Measurements from ENCODE around the gene MISP.

Gene MISP

DNA sequence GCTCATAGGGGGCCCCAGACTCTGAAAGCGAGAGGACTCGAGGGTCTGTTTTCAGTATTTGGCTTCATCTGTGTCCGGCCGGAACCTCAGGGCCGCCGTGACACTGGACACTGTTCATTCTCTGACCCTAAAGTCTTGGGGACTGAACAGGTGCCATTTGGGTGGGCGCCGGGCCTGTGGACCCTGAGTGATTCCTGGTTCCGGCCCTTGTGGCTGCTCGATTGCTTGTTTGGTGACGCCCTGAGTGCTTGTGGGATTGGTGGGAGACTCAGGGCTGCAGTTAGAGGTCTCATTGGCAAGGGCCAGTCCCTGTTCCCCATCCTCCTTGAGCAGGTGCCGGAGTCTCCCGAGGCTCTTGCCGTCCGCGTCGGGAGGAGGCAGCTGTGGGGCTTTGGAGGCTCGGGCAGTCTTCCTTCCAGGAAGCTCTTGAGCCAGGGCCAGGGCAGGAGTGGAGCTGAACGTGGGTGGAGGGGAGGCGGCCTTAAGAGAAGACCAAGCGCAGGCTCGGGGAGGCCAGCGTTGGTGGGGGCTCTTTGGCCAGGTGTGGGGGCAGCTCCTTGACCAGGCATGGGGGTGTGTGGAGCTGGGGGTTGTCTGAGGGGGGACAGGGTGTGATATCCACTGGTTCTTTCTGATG is 51.1 kb downstream of the MISP start:
- H3K27me3 Mint-ChIP-seq = no peaks in the 10 kb centered on the region
- H3K4me1 Mint-ChIP-seq (ENCODE audit: low read depth in 2 of 2) = peaks cover 44 to 50% of the 10 kb centered on the region in 2 donors
- peaks cover 91% of the 10 kb centered on the region for H3K36me3 Mint-ChIP-seq (ENCODE audit: insufficient read depth)
- H3K4me3 Mint-ChIP-seq = peak overlapping the region; percentile 85 to 87
- peak overlapping the region; percentile 90 to 95 for H3K27ac Mint-ChIP-seq
- no peak for ATAC-seq (replicated peaks)
- H3K9me3 Mint-ChIP-seq = no peaks in the 10 kb centered on the region
- no peak for DNase-seq

DNA sequence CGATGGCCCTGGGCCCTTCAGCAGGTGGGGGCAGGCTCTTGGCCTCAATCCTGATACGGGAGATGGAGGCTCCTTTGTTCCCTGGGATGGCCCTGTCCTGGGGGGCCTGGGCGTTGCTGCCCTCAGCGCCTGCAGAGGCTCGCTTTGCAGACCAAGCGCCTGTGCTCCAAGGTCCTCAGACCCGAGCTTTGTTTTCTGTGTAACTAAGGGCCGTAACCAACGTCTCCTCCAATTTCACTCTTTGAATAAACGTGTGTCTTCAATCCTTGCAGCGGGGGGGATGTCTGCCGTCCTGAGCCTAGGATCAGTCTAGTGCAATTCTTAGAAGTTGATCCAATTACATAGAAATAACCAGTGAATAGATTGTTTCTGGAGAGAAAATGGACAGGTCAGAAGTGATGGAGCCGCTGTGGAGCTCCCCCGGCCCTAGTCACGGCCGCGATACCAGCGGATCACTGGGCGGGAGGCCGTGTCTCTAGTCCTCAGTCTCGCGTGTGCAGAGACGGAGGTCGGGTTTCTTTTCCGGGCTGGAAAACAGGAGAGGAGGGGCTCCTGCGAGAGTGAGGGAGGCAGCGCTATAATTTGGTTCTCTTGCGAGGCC is 51.7 kb downstream of the MISP start:
- Mint-ChIP-seq H3K27ac (peak overlapping the region; percentile 90 to 95), H3K4me3 (peak overlapping the region; percentile 85 to 87), H3K9me3 (no peaks in the 10 kb centered on the region), H3K36me3 (ENCODE audit: insufficient read depth) (peaks cover 93% of the 10 kb centered on the region), H3K27me3 (no peaks in the 10 kb centered on the region), H3K4me1 (ENCODE audit: low read depth in 2 of 2) (peaks cover 44 to 56% of the 10 kb centered on the region in 2 donors)
- DNase-seq (no peak), ATAC-seq (replicated peaks) (no peak)

DNA sequence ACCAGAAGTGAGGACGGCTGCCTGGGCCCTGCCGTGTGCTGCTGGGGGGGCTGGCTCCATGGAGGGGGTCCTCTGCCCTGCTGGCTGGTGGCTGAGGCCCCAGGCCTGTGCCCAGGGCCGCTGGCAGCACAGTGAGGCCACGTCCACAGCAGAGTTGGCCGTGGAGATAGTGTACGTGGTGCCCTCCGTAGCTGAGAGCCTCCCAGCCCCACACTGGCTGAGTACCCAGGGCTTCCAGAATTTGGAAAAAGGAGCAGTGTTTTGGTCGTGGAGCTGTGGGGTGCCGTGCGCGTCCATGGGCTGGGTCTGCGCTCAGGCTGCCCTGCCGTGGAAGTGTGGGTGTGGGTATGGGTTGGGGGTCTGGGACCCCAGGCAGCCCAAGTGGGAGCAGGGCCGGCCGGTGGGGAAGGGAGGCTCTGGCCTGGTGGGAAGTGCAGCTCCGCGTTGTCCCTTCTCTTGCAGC is 52.2 kb downstream of the MISP start:
- Mint-ChIP-seq H3K4me1 (ENCODE audit: low read depth in 2 of 2) (peaks cover 44 to 57% of the 10 kb centered on the region in 2 donors), H3K27ac (peak overlapping the region; percentile 90 to 95), H3K4me3 (peak overlapping the region; percentile 85 to 87), H3K9me3 (no peaks in the 10 kb centered on the region), H3K36me3 (ENCODE audit: insufficient read depth) (peaks cover 97% of the 10 kb centered on the region), H3K27me3 (no peaks in the 10 kb centered on the region)
- ATAC-seq (replicated peaks) (no peak), DNase-seq (no peak)

GRCh38 chr19:803686-804418 is 52.9 kb downstream of the MISP start:
- peaks cover 97% of the 10 kb centered on the region for H3K36me3 Mint-ChIP-seq (ENCODE audit: insufficient read depth)
- H3K9me3 Mint-ChIP-seq = no peaks in the 10 kb centered on the region
- peak overlapping the region in 1 of 2 donors; percentile 95 for H3K27ac Mint-ChIP-seq
- no peak for ATAC-seq (replicated peaks)
- H3K4me1 Mint-ChIP-seq (ENCODE audit: low read depth in 2 of 2) = peaks cover 43 to 56% of the 10 kb centered on the region in 2 donors
- H3K4me3 Mint-ChIP-seq = peak overlapping the region in 1 of 2 donors; percentile 21
- no peaks in the 10 kb centered on the region for H3K27me3 Mint-ChIP-seq
- no peak for DNase-seq

DNA sequence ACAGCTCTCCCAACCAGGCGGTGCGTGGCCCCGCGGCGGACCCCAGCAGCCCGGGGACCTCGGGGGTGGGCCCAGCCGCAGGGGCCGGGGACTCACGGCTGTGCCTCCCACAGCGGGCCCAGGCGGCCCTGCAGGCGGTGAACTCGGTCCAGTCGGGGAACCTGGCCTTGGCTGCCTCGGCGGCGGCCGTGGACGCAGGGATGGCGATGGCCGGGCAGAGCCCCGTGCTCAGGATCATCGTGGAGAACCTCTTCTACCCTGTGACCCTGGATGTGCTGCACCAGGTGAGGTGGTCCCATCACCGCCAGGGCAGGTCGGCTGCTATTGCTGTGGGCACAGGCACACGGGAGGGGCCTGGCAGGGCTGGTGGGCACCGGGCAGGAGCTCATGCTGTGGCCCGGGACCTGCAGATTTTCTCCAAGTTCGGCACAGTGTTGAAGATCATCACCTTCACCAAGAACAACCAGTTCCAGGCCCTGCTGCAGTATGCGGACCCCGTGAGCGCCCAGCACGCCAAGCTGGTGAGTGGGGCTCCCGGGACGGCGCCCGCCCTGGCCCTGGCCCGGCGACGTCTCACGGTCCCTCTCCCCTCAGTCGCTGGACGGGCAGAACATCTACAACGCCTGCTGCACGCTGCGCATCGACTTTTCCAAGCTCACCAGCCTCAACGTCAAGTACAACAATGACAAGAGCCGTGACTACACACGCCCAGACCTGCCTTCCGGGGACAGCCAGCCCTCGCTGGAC is 53.7 kb downstream of the MISP start:
- no peak for ATAC-seq (replicated peaks)
- no peaks in the 10 kb centered on the region for H3K9me3 Mint-ChIP-seq
- H3K4me3 Mint-ChIP-seq = no peak overlapping the region
- peaks cover 97% of the 10 kb centered on the region for H3K36me3 Mint-ChIP-seq (ENCODE audit: insufficient read depth)
- no peak for DNase-seq
- H3K27me3 Mint-ChIP-seq = no peaks in the 10 kb centered on the region
- H3K27ac Mint-ChIP-seq = peak overlapping the region in 1 of 2 donors; percentile 95
- peaks cover 36 to 49% of the 10 kb centered on the region in 2 donors for H3K4me1 Mint-ChIP-seq (ENCODE audit: low read depth in 2 of 2)

- peaks cover 30 to 43% of the 10 kb centered on the region in 2 donors for H3K4me1 Mint-ChIP-seq (ENCODE audit: low read depth in 2 of 2)
- ATAC-seq (replicated peaks) (no peak), DNase-seq (no peak)
- H3K9me3 Mint-ChIP-seq = no peaks in the 10 kb centered on the region
- H3K36me3 Mint-ChIP-seq (ENCODE audit: insufficient read depth) = peaks cover 97% of the 10 kb centered on the region
- H3K4me3 Mint-ChIP-seq = no peak overlapping the region
- no peaks in the 10 kb centered on the region for H3K27me3 Mint-ChIP-seq
- H3K27ac Mint-ChIP-seq = peak overlapping the region in 1 of 2 donors; percentile 74
Observed at GRCh38 chr19:805166-805551, 54.2 kb downstream of the MISP start.

DNA sequence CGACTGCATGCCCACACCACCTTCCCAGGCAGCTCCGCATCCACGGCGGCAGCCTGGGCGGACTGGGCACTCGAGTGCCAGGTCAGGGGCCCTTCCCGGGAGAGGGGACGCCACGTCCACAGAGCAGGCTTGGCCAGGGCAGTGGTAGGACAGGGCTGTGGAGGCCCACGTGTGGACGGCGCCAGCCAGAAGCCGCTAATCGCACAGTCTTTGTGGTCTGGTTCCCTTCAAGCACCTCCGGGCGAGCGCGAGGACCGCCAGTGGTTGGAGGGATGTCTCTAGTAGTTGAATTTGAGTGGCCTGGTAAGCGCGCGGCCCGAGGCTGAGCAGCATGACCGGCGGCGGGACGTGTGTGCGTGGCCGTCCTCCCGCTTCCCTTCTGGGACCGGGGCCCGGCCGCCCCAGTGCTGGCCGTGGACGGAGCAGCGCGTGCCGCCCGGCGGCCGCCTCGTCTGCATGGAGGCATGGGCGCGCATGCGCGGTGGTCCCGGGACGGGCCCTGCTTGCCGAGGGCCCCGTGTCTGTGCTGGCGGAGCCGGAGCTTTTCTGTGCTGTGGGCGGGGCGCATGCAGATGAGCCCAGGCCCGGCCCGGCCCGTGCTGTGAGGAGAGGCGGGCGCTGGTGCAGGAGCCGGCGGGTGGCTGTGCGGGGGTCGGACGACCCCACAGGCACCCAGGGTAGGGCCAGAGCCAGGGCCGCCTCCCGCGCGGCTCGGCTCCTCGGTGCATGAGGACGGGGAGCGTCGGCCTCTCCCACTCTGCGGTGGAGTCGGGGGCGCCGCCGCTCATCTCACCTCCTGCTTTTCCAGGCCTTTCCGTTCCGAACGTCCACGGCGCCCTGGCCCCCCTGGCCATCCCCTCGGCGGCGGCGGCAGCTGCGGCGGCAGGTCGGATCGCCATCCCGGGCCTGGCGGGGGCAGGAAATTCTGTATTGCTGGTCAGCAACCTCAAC is 55.0 kb downstream of the MISP start:
- H3K27ac Mint-ChIP-seq = peak overlapping the region in 1 of 2 donors; percentile 74
- peaks cover 97% of the 10 kb centered on the region for H3K36me3 Mint-ChIP-seq (ENCODE audit: insufficient read depth)
- ATAC-seq (replicated peaks) (no peak), DNase-seq (no peak)
- no peaks in the 10 kb centered on the region for H3K9me3 Mint-ChIP-seq
- peaks cover 24 to 37% of the 10 kb centered on the region in 2 donors for H3K4me1 Mint-ChIP-seq (ENCODE audit: low read depth in 2 of 2)
- no peak overlapping the region for H3K4me3 Mint-ChIP-seq
- H3K27me3 Mint-ChIP-seq = no peaks in the 10 kb centered on the region

GRCh38 chr19:806815-807421 is 56.0 kb downstream of the MISP start:
- no peak for DNase-seq
- Mint-ChIP-seq H3K27ac (peak overlapping the region in 1 of 2 donors; percentile 87), H3K27me3 (no peaks in the 10 kb centered on the region), H3K4me1 (ENCODE audit: low read depth in 2 of 2) (peaks cover 17 to 27% of the 10 kb centered on the region in 2 donors), H3K4me3 (peak overlapping the region in 1 of 2 donors; percentile 12), H3K36me3 (ENCODE audit: insufficient read depth) (peaks cover 97% of the 10 kb centered on the region), H3K9me3 (no peaks in the 10 kb centered on the region)
- no peak for ATAC-seq (replicated peaks)

GRCh38 chr19:807627-808422 is 56.9 kb downstream of the MISP start:
- H3K9me3 Mint-ChIP-seq = no peaks in the 10 kb centered on the region
- no peak for DNase-seq
- peaks cover 92% of the 10 kb centered on the region for H3K36me3 Mint-ChIP-seq (ENCODE audit: insufficient read depth)

GRCh38 chr19:808423-808775 is 57.5 kb downstream of the MISP start:
- Mint-ChIP-seq H3K36me3 (ENCODE audit: insufficient read depth) (peaks cover 92% of the 10 kb centered on the region), H3K4me3 (no peak overlapping the region), H3K27me3 (no peaks in the 10 kb centered on the region), H3K4me1 (ENCODE audit: low read depth in 2 of 2) (peaks cover 5 to 14% of the 10 kb centered on the region in 2 donors), H3K27ac (peak overlapping the region in 1 of 2 donors; percentile 72), H3K9me3 (no peaks in the 10 kb centered on the region)
- ATAC-seq (replicated peaks) = no peak
- no peak for DNase-seq

More at GRCh38 chr19:807627-808422, 56.9 kb downstream of the MISP start:
- peaks cover 9 to 19% of the 10 kb centered on the region in 2 donors for H3K4me1 Mint-ChIP-seq (ENCODE audit: low read depth in 2 of 2)
- ATAC-seq (replicated peaks) = no peak
- H3K27ac Mint-ChIP-seq = peak overlapping the region in 1 of 2 donors; percentile 87
- H3K4me3 Mint-ChIP-seq = no peak overlapping the region
- no peaks in the 10 kb centered on the region for H3K27me3 Mint-ChIP-seq

- Mint-ChIP-seq H3K36me3 (ENCODE audit: insufficient read depth) (peaks cover 92% of the 10 kb centered on the region), H3K27ac (peak overlapping the region in 1 of 2 donors; percentile 77), H3K27me3 (no peaks in the 10 kb centered on the region), H3K9me3 (no peaks in the 10 kb centered on the region), H3K4me3 (no peak overlapping the region), H3K4me1 (ENCODE audit: low read depth in 2 of 2) (peaks cover 0 to 7% of the 10 kb centered on the region in 2 donors)
- DNase-seq = no peak
- ATAC-seq (replicated peaks) = no peak
Observed at GRCh38 chr19:810077-810855, 59.4 kb downstream of the MISP start.
